Activated B cell treated with CpG ODN at 0.5 μM for 24 hours (primary cell): ENCODE measurements around the gene ZCCHC10. TPM values are rescaled to one million over a fixed set of nuclear protein-coding genes. Genes with fewer than 3 reads are reported as not detected.
"Not testable (repeated sequence)": the region's sequence is repeated elsewhere in the genome, so short reads cannot be mapped to it uniquely, and the experiment has no call there.

Experiments used
- ATAC-seq: fragments of 200-7000 bp; cut with Tn5 transposase; one replicate; pipeline ENCODE4 v1.10.0; 2021; ENCODE audit warnings: low read depth, mild to moderate bottlenecking, moderate library complexity
- CTCF ChIA-PET: fragments of 350-600 bp; sonication (Branson Sonifier 250); formaldehyde crosslinking; loops from one replicate; lab custom pipeline; 2021; ENCODE audit warnings: antibody characterized with exemption; lab: Charles Lee
- POLR2A ChIA-PET: fragments of 350-600 bp; sonication (Branson Sonifier 250); formaldehyde crosslinking; loops from one replicate; lab custom pipeline; 2021; ENCODE audit warnings: antibody characterized with exemption; lab: Charles Lee
- DNase-seq: peaks from one replicate; pipeline ENCODE4 v3.0.0; 2022
- H3K27ac Mint-ChIP-seq: one replicate; pipeline ENCODE4 v1.8.0; 2020; ENCODE audit warnings: mixed read lengths
- H3K27me3 Mint-ChIP-seq: one replicate; pipeline ENCODE4 v1.8.0; 2021; ENCODE audit warnings: mixed read lengths
- H3K36me3 Mint-ChIP-seq: one replicate; pipeline ENCODE4 v1.8.0; 2021; ENCODE audit warnings: low read depth, mixed read lengths
- H3K4me1 Mint-ChIP-seq: one replicate; pipeline ENCODE4 v1.8.0; 2021; ENCODE audit warnings: mixed read lengths
- H3K4me3 Mint-ChIP-seq: one replicate; pipeline ENCODE4 v1.8.0; 2020; ENCODE audit warnings: mild to moderate bottlenecking, mixed read lengths
- H3K9me3 Mint-ChIP-seq: one replicate; pipeline ENCODE4 v1.8.0; 2020; ENCODE audit warnings: mixed read lengths
- CTCF ChIP-seq: fragments of 200-600 bp; IDR thresholded peaks from one replicate; pipeline ENCODE4 v1.8.0; 2022; ENCODE audit warnings: antibody characterized with exemption, mild to moderate bottlenecking
- intact Hi-C: fragments of 100-400 bp; cut with micrococcal nuclease; formaldehyde crosslinking; loops from one replicate; pipeline ENCODE4 v1.15.1; 2024
- total RNA-seq: library from RNA; stranded (reverse); gene quantifications from 2 replicates; pipeline ENCODE4 v1.2.3, GENCODE V29; 2022

The ZCCHC10 gene
- total RNA-seq, 1 donor from 2014 or later: 32.6 TPM

- H3K9me3 Mint-ChIP-seq: no peaks in the 10 kb centered on the region
- POLR2A ChIA-PET: interaction anchor here (0.5 to 5.2 kb wide), 13 partner anchors 14 to 1114 kb away, joined by 3 to 132 read pairs (median 4); partner anchors contain the start of genes AFF4, HSPA4 and IRF1
- peak overlapping the region; percentile 68 for H3K4me3 Mint-ChIP-seq
- H3K4me1 Mint-ChIP-seq: peaks cover 64% of the 10 kb centered on the region
- intact Hi-C loops: loop anchor here (1.0 kb wide), 1 partner anchor 18 kb away; no protein-coding TSS in a partner anchor
- H3K27me3 Mint-ChIP-seq: no peaks in the 10 kb centered on the region
- no peak for TF ChIP-seq CTCF
- H3K36me3 Mint-ChIP-seq: no peaks in the 10 kb centered on the region
- ATAC-seq: peak; percentile 88
- DNase-seq: no peak
- CTCF ChIA-PET: interaction anchor here (0.8 to 1.5 kb wide), 2 partner anchors 19 to 1346 kb away, joined by 3 read pairs; partner anchors contain the start of gene HSPA4
- peak overlapping the region; percentile 89 for H3K27ac Mint-ChIP-seq
Observed at GRCh38 chr5:133032852-133033742, 6.7 kb upstream of the ZCCHC10 start.

- ATAC-seq (no peak), DNase-seq (no peak)
- Mint-ChIP-seq H3K27ac (peak overlapping the region; percentile 48), H3K9me3 (no peaks in the 10 kb centered on the region), H3K27me3 (no peaks in the 10 kb centered on the region), H3K4me3 (no peak overlapping the region), H3K36me3 (peaks cover 5% of the 10 kb centered on the region), H3K4me1 (peaks cover 70% of the 10 kb centered on the region)
- TF ChIP-seq CTCF: no peak
- POLR2A ChIA-PET: interaction anchor here (0.9 to 5.2 kb wide), 3 partner anchors 18 to 66 kb away, joined by 3 to 132 read pairs (median 3); partner anchors contain the start of gene HSPA4
- intact Hi-C loops: no loop called here
- CTCF ChIA-PET: no interaction called here
Observed at GRCh38 chr5:133030343-133031005, 4.1 kb upstream of the ZCCHC10 start.

GRCh38 chr5:133029416-133029815 lies 3.1 kb upstream of the ZCCHC10 start:
- ATAC-seq (no peak), DNase-seq (no peak)
- CTCF ChIA-PET: no interaction called here
- no peaks in the 10 kb centered on the region for H3K9me3 Mint-ChIP-seq
- no peak overlapping the region for H3K4me3 Mint-ChIP-seq
- no peaks in the 10 kb centered on the region for H3K27me3 Mint-ChIP-seq
- intact Hi-C loops: loop anchor here (5.0 kb wide), 1 partner anchor 73 kb away; no protein-coding TSS in a partner anchor
- peaks cover 7% of the 10 kb centered on the region for H3K36me3 Mint-ChIP-seq
- POLR2A ChIA-PET: interaction anchor here (5.2 kb wide), 1 partner anchor 22 kb away, joined by 132 read pairs; the partner anchor contains the start of gene HSPA4
- H3K27ac Mint-ChIP-seq: peak overlapping the region; percentile 48
- H3K4me1 Mint-ChIP-seq: peaks cover 66% of the 10 kb centered on the region
- no peak for TF ChIP-seq CTCF

- Mint-ChIP-seq H3K36me3 (peaks cover 21% of the 10 kb centered on the region), H3K27me3 (no peaks in the 10 kb centered on the region), H3K9me3 (no peaks in the 10 kb centered on the region), H3K4me1 (peaks cover 48% of the 10 kb centered on the region), H3K4me3 (peak overlapping the region; percentile 95), H3K27ac (peak overlapping the region; percentile 87)
- POLR2A ChIA-PET: interaction anchor here (1.0 to 7.3 kb wide), 3 partner anchors 20 to 63 kb away, joined by 5 to 101 read pairs (median 5); partner anchors contain the start of genes AFF4 and HSPA4
- no peak for ATAC-seq
- no peak for TF ChIP-seq CTCF
- CTCF ChIA-PET: no interaction called here
- intact Hi-C loops: loop anchor here (1.0 to 5.0 kb wide), 4 partner anchors 8 to 76 kb away; partner anchors contain the start of gene AFF4
- DNase-seq: no peak
Observed at GRCh38 chr5:133026664-133027153, 360 bp upstream of the ZCCHC10 start.

- intact Hi-C loops, H3K27ac Mint-ChIP-seq, POLR2A ChIA-PET, ATAC-seq, H3K9me3 Mint-ChIP-seq, CTCF ChIA-PET, H3K4me1 Mint-ChIP-seq, DNase-seq, H3K4me3 Mint-ChIP-seq, H3K27me3 Mint-ChIP-seq: not testable (repeated sequence)
- H3K36me3 Mint-ChIP-seq: peaks cover 56% of the 10 kb centered on the region
Observed at GRCh38 chr5:133019471-133019870, 6.9 kb downstream of the ZCCHC10 start.
